HL-60 (cell line): ENCODE results near the gene BCDIN3D.

Experiments used
- DNase-seq, 2 experiments: peaks; one replicate each; pipeline ENCODE4 v3.0.0-alpha.2; 2010 to 2020; ENCODE audit warnings: low read depth in 1 of 2, low spot score in 1 of 2
- H3K27ac ChIP-seq: fragments of 250-450 bp; sonication (Bioruptor Pico); replicated peaks from 2 replicates; pipeline ENCODE4 v1.5.1; 2020; ENCODE audit warnings: mild to moderate bottlenecking, moderate library complexity
- H3K27me3 ChIP-seq: fragments of 250-450 bp; sonication (Bioruptor Pico); 2 replicates; pipeline ENCODE4 v1.5.1; 2021; ENCODE audit warnings: mild to moderate bottlenecking, moderate library complexity; ENCODE audit not compliant: insufficient read depth, poor library complexity, severe bottlenecking
- H3K4me3 ChIP-seq: replicated peaks from 2 replicates; pipeline ENCODE4 v1.5.1; 2011; ENCODE audit warnings: mild to moderate bottlenecking, control low read depth, low read length; ENCODE audit not compliant: insufficient read depth
- CTCF ChIP-seq: IDR thresholded peaks from one replicate; pipeline ENCODE4 v1.5.1; 2011; ENCODE audit warnings: low read length, control low read depth, inconsistent platforms; ENCODE audit not compliant: insufficient read depth
- GABPA ChIP-seq: IDR thresholded peaks from 2 replicates; pipeline ENCODE4 v1.6.1; 2012; ENCODE audit warnings: low read depth
- POLR2AphosphoS5 ChIP-seq: IDR thresholded peaks from 2 replicates; pipeline ENCODE4 v1.6.1; 2012; ENCODE audit warnings: low read depth
- REST ChIP-seq: IDR thresholded peaks from 2 replicates; pipeline ENCODE4 v1.6.1; 2012; ENCODE audit warnings: low read depth; ENCODE audit not compliant: insufficient replicate concordance
- SPI1 ChIP-seq: IDR thresholded peaks from 2 replicates; pipeline ENCODE4 v1.6.1; 2012; ENCODE audit warnings: low read depth, mild to moderate bottlenecking, borderline replicate concordance

The BCDIN3D gene

GRCh38 chr12:49878021-49878420, 35.1 kb upstream of the BCDIN3D start:
- no peak for DNase-seq
- H3K27ac ChIP-seq, result no peak overlapping the region
- H3K4me3 ChIP-seq, result no peak overlapping the region
- H3K27me3 ChIP-seq, result no peaks in the 10 kb centered on the region
- TF ChIP-seq CTCF (no peak), GABPA (no peak), REST (no peak), POLR2AphosphoS5 (no peak), SPI1 (no peak)

GRCh38 chr12:49877066-49877465, 34.2 kb upstream of the BCDIN3D start:
- no peak for TF ChIP-seq POLR2AphosphoS5
- no peak for TF ChIP-seq CTCF
- TF ChIP-seq REST, result no peak
- TF ChIP-seq SPI1, result no peak
- no peak for TF ChIP-seq GABPA
- H3K27me3 ChIP-seq, result no peaks in the 10 kb centered on the region
- DNase-seq, result no peak
- no peak overlapping the region for H3K27ac ChIP-seq
- H3K4me3 ChIP-seq, result no peak overlapping the region

- H3K4me3 ChIP-seq, result no peak overlapping the region
- no peak for TF ChIP-seq POLR2AphosphoS5
- TF ChIP-seq CTCF, result no peak
- no peak for TF ChIP-seq SPI1
- H3K27ac ChIP-seq, result no peak overlapping the region
- no peaks in the 10 kb centered on the region for H3K27me3 ChIP-seq
- DNase-seq, result no peak
Observed at GRCh38 chr12:49876070-49876469, 33.2 kb upstream of the BCDIN3D start.

GRCh38 chr12:49875115-49875720, 32.3 kb upstream of the BCDIN3D start:
- no peaks in the 10 kb centered on the region for H3K27me3 ChIP-seq

More at GRCh38 chr12:49875115-49875720, 32.3 kb upstream of the BCDIN3D start:
- H3K27ac ChIP-seq, result no peak overlapping the region
- TF ChIP-seq GABPA (no peak), POLR2AphosphoS5 (no peak), REST (no peak), SPI1 (no peak), CTCF (no peak)
- H3K4me3 ChIP-seq, result no peak overlapping the region
- DNase-seq, result no peak
